ENCODE data around the gene TLCD3A.

DNA sequence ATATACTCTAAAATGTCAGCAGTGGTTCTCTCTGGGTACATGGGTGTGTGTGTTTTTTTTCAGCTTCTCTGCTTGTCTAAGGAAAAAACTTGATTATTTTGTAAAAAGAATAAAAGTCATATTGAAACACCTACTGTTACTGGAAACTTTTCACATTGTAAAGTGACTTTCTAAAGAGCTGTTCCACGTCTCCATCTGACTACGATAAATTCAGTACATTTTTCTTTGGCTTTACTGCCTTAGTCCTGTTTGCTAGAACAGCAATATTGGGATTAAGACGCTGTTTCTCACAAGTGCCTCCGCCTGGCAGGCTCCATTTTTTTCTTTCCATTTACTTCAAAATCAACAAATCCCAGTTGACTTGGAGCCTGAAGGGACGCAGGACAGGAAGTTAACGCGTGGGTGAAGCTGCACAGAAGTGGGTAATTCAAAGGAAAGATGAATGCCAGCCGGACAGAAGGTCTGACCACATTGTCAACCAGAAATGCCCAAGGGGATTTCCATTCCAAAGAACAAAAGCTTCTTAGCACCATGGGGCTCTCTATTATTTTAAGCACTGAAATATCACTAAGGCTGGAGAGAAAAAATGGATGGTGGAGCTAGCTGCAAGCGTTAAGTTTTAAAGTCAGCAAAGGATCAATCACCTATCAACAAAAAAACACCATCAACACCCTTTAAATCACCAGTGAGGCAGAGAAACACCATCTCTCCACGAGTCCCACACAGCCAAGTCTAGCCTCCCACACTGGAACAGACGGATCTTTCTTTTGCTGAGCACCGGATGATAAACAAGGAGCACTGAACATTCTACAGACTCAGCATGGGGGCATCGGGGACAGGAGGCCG, 41.3 kb downstream of the TLCD3A start:
- TF ChIP-seq, protein P1, sequence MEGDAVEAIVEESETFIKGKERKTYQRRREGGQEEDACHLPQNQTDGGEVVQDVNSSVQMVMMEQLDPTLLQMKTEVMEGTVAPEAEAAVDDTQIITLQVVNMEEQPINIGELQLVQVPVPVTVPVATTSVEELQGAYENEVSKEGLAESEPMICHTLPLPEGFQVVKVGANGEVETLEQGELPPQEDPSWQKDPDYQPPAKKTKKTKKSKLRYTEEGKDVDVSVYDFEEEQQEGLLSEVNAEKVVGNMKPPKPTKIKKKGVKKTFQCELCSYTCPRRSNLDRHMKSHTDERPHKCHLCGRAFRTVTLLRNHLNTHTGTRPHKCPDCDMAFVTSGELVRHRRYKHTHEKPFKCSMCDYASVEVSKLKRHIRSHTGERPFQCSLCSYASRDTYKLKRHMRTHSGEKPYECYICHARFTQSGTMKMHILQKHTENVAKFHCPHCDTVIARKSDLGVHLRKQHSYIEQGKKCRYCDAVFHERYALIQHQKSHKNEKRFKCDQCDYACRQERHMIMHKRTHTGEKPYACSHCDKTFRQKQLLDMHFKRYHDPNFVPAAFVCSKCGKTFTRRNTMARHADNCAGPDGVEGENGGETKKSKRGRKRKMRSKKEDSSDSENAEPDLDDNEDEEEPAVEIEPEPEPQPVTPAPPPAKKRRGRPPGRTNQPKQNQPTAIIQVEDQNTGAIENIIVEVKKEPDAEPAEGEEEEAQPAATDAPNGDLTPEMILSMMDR (IDR thresholded peaks at IDR 0.05), result no peak
- TF ChIP-seq POLR2A (IDR thresholded peaks at IDR 0.05), result no peak

Measured in thyroid gland (tissue), 4 donors.